C4-2B (cell line): ENCODE data around the gene BTBD17.

Experiments
- CTCF ChIP-seq: fragments of 450-650 bp; conservative IDR thresholded peaks from 2 replicates; pipeline ENCODE4 v1.5.1; 2017; ENCODE audit warnings: mild to moderate bottlenecking
- ZFX ChIP-seq: fragments of 450-650 bp; IDR thresholded peaks from 2 replicates; pipeline ENCODE4 v1.6.1; 2017

- TF ChIP-seq CTCF: no peak
- no peak for TF ChIP-seq ZFX
Observed at GRCh38 chr17:74367206-74367605, 5.5 kb upstream of the BTBD17 start, which contains the start of gene GPR142.
